ENCODE measurements around the gene SPACDR.

DNA sequence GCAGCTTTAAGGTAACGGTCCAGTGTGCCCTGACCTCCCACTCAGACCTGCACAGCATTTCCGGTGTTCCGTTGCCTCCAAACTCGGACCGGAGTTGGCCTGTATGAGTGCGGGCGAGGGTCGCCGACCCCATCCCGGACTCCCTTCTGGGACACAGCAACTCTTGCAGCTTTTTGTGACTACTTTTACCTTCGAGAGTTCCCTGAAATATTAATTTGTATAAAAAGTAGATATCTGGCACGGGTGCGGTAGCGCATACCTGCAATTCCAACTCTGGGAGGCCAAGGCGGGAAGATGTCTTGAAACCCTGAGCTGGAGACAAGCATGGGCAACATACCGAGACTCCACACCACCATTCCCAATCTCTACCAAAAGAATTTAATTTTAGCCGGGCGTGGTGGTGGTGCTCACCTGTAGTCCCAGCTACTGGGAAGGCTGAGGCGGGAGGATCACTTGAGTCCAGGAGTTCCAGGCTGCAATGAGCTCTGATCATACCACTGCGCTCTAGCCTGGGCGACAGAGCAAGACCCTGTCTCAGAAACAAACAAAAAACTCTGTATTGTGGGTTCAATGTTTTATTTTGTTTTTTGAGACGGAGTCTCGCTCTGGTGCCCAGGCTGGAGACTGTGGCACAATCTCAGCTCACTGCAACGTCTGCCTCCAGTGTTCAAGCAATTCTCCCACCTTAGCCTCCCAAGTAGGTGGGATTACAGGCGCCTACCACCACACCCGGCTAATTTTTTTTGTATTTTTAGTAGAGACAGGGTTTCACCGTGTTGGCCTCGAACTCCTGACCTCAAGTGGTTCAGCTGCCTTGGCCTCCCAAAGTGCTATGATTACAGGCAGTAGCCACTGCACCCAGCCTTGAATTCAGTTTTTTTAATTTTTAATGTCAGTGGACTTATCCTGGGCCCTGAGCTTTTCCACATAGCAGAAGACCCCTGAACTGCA lies 26.6 kb downstream of the SPACDR start:
- TF ChIP-seq, protein P1, sequence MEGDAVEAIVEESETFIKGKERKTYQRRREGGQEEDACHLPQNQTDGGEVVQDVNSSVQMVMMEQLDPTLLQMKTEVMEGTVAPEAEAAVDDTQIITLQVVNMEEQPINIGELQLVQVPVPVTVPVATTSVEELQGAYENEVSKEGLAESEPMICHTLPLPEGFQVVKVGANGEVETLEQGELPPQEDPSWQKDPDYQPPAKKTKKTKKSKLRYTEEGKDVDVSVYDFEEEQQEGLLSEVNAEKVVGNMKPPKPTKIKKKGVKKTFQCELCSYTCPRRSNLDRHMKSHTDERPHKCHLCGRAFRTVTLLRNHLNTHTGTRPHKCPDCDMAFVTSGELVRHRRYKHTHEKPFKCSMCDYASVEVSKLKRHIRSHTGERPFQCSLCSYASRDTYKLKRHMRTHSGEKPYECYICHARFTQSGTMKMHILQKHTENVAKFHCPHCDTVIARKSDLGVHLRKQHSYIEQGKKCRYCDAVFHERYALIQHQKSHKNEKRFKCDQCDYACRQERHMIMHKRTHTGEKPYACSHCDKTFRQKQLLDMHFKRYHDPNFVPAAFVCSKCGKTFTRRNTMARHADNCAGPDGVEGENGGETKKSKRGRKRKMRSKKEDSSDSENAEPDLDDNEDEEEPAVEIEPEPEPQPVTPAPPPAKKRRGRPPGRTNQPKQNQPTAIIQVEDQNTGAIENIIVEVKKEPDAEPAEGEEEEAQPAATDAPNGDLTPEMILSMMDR (IDR thresholded peaks at IDR 0.05; ENCODE audit: insufficient read depth, low read depth, low read length): no peak
- no peak for TF ChIP-seq EZH2 (IDR thresholded peaks at IDR 0.05; ENCODE audit: insufficient read depth, low read length)
